H7 (cell line): ENCODE results near the gene IL10RA. TPM values are rescaled to one million over a fixed set of nuclear protein-coding genes. Genes with fewer than 3 reads are reported as not detected.
A peak's percentile ranks its signal among the peaks of the same experiment; 100 is the strongest.

Experiments used
- DNase-seq: peaks from one replicate; pipeline ENCODE4 v3.0.0; 2012
- H3K27me3 ChIP-seq: 2 replicates; pipeline ENCODE4 v1.6.0; 2011; ENCODE audit warnings: mild to moderate bottlenecking, low read length; ENCODE audit not compliant: control insufficient read depth, insufficient read depth
- H3K36me3 ChIP-seq: replicated peaks from 2 replicates; pipeline ENCODE4 v1.5.1; 2011; ENCODE audit warnings: low read length; ENCODE audit not compliant: control insufficient read depth, insufficient read depth
- H3K4me3 ChIP-seq: 2 replicates; pipeline ENCODE4 v1.5.1; 2011; ENCODE audit warnings: low read depth, mild to moderate bottlenecking, control low read depth, low read length, moderate library complexity; ENCODE audit not compliant: insufficient read depth
- total RNA-seq: library from RNA; depleted of rRNA; stranded (reverse); fragments of >200 nt; shearing (Covaris generic); gene quantifications from 2 replicates; pipeline ENCODE4 v1.2.3, GENCODE V29; 2014

IL10RA gene
- total RNA-seq, 1 experiment from 2014 or later, result not detected

GRCh38 chr11:117950993-117951961 lies 34.9 kb upstream of the IL10RA start:
- no peaks in the 10 kb centered on the region for H3K36me3 ChIP-seq
- no peak overlapping the region for H3K4me3 ChIP-seq
- H3K27me3 ChIP-seq, result no peaks in the 10 kb centered on the region
- DNase-seq, result no peak

GRCh38 chr11:117953024-117953671 lies 33.0 kb upstream of the IL10RA start:
- H3K4me3 ChIP-seq, result no peak overlapping the region
- H3K36me3 ChIP-seq, result no peaks in the 10 kb centered on the region
- DNase-seq, result no peak
- no peaks in the 10 kb centered on the region for H3K27me3 ChIP-seq

GRCh38 chr11:117958949-117959348 lies 27.2 kb upstream of the IL10RA start:
- no peak for DNase-seq
- no peaks in the 10 kb centered on the region for H3K36me3 ChIP-seq
- H3K27me3 ChIP-seq, result no peaks in the 10 kb centered on the region
- H3K4me3 ChIP-seq, result no peak overlapping the region

- Histone ChIP-seq H3K4me3 (no peak overlapping the region), H3K27me3 (no peaks in the 10 kb centered on the region), H3K36me3 (no peaks in the 10 kb centered on the region)
- no peak for DNase-seq
Observed at GRCh38 chr11:117959438-117960149, 26.6 kb upstream of the IL10RA start.

- H3K27me3 ChIP-seq, result no peaks in the 10 kb centered on the region
- H3K36me3 ChIP-seq, result no peaks in the 10 kb centered on the region
- DNase-seq, result no peak
- no peak overlapping the region for H3K4me3 ChIP-seq
Observed at GRCh38 chr11:117960406-117960805, 25.8 kb upstream of the IL10RA start.

GRCh38 chr11:117961896-117962295 lies 24.3 kb upstream of the IL10RA start:
- no peaks in the 10 kb centered on the region for H3K27me3 ChIP-seq
- DNase-seq, result no peak
- H3K4me3 ChIP-seq, result no peak overlapping the region
- no peaks in the 10 kb centered on the region for H3K36me3 ChIP-seq

- DNase-seq, result no peak
- Histone ChIP-seq H3K4me3 (no peak overlapping the region), H3K27me3 (no peaks in the 10 kb centered on the region), H3K36me3 (no peaks in the 10 kb centered on the region)
Observed at GRCh38 chr11:117962826-117963225, 23.4 kb upstream of the IL10RA start.

GRCh38 chr11:117966908-117967307 lies 19.3 kb upstream of the IL10RA start:
- H3K4me3 ChIP-seq, result no peak overlapping the region
- no peaks in the 10 kb centered on the region for H3K36me3 ChIP-seq
- no peak for DNase-seq
- no peaks in the 10 kb centered on the region for H3K27me3 ChIP-seq

GRCh38 chr11:117969160-117969991 lies 16.8 kb upstream of the IL10RA start:
- Histone ChIP-seq H3K36me3 (no peaks in the 10 kb centered on the region), H3K27me3 (no peaks in the 10 kb centered on the region), H3K4me3 (no peak overlapping the region)
- DNase-seq, result no peak

- Histone ChIP-seq H3K27me3 (no peaks in the 10 kb centered on the region), H3K4me3 (no peak overlapping the region), H3K36me3 (no peaks in the 10 kb centered on the region)
- no peak for DNase-seq
Observed at GRCh38 chr11:117970400-117971024, 15.7 kb upstream of the IL10RA start.

- Histone ChIP-seq H3K27me3 (no peaks in the 10 kb centered on the region), H3K4me3 (no peak overlapping the region), H3K36me3 (no peaks in the 10 kb centered on the region)
- no peak for DNase-seq
Observed at GRCh38 chr11:117972044-117972443, 14.2 kb upstream of the IL10RA start.

- Histone ChIP-seq H3K36me3 (no peaks in the 10 kb centered on the region), H3K4me3 (no peak overlapping the region), H3K27me3 (no peaks in the 10 kb centered on the region)
- DNase-seq, result no peak
Observed at GRCh38 chr11:117972629-117973502, 13.3 kb upstream of the IL10RA start.

GRCh38 chr11:117973503-117973860 lies 12.7 kb upstream of the IL10RA start:
- peak; percentile 10 for DNase-seq
- Histone ChIP-seq H3K27me3 (no peaks in the 10 kb centered on the region), H3K36me3 (no peaks in the 10 kb centered on the region), H3K4me3 (no peak overlapping the region)
